ENCODE data around the gene DMD.

DNA sequence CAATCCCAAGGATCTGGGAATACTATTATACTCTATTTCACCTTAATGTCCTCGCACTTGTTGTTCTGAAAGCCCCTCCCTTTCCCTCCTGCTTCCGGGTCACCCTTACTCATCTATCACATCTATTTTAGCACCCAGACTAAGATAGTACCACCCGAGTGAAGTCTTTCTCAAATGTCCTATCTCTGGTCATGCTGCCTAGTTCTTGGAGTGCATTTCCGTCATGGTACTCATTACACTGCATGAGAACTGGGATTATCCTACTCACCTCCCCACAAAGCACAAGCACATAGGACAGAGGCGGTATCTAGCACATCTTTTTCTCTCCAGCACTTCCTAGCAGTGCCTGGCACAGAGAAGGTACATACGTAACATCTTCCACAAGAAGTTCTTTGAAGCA, 1195.2 kb downstream of the DMD start:
- TF ChIP-seq, protein P1, sequence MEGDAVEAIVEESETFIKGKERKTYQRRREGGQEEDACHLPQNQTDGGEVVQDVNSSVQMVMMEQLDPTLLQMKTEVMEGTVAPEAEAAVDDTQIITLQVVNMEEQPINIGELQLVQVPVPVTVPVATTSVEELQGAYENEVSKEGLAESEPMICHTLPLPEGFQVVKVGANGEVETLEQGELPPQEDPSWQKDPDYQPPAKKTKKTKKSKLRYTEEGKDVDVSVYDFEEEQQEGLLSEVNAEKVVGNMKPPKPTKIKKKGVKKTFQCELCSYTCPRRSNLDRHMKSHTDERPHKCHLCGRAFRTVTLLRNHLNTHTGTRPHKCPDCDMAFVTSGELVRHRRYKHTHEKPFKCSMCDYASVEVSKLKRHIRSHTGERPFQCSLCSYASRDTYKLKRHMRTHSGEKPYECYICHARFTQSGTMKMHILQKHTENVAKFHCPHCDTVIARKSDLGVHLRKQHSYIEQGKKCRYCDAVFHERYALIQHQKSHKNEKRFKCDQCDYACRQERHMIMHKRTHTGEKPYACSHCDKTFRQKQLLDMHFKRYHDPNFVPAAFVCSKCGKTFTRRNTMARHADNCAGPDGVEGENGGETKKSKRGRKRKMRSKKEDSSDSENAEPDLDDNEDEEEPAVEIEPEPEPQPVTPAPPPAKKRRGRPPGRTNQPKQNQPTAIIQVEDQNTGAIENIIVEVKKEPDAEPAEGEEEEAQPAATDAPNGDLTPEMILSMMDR (IDR thresholded peaks at IDR 0.05) = no peak
- TF ChIP-seq EP300 (IDR thresholded peaks at IDR 0.05) (no peak), POLR2AphosphoS5 (IDR thresholded peaks at IDR 0.05) (no peak), POLR2A (IDR thresholded peaks at IDR 0.05) (no peak)
